GM13977 (cell line): ENCODE measurements around the gene S100PBP.

Source experiments
- DNase-seq: peaks from one replicate; pipeline ENCODE4 v3.0.0; 2012; ENCODE audit warnings: low spot score
- in situ Hi-C: fragments of 300-500 bp; cut with MboI; formaldehyde crosslinking; loops from one replicate; pipeline ENCODE4 v1.12.0; 2022; ENCODE audit warnings: low sequenced_read_pairs, low pct_unique_long_range_greater_than_20kb, mixed read lengths, inconsistent platforms; ENCODE audit not compliant: unreplicated experiment
- TF ChIP-seq, protein P1 (sequence below): IDR thresholded peaks from 2 replicates; pipeline ENCODE4 v1.5.1; 2012; ENCODE audit warnings: mild to moderate bottlenecking, control low read depth; ENCODE audit not compliant: insufficient read depth; ENCODE audit errors: extremely low read depth, missing control alignments

Gene S100PBP

GRCh38 chr1:32811265-32811664, 6.2 kb upstream of the S100PBP start:
- TF ChIP-seq, protein P1, sequence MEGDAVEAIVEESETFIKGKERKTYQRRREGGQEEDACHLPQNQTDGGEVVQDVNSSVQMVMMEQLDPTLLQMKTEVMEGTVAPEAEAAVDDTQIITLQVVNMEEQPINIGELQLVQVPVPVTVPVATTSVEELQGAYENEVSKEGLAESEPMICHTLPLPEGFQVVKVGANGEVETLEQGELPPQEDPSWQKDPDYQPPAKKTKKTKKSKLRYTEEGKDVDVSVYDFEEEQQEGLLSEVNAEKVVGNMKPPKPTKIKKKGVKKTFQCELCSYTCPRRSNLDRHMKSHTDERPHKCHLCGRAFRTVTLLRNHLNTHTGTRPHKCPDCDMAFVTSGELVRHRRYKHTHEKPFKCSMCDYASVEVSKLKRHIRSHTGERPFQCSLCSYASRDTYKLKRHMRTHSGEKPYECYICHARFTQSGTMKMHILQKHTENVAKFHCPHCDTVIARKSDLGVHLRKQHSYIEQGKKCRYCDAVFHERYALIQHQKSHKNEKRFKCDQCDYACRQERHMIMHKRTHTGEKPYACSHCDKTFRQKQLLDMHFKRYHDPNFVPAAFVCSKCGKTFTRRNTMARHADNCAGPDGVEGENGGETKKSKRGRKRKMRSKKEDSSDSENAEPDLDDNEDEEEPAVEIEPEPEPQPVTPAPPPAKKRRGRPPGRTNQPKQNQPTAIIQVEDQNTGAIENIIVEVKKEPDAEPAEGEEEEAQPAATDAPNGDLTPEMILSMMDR: no peak
- DNase-seq: no peak
- in situ Hi-C loops: no loop called here

GRCh38 chr1:32811917-32812316, 5.5 kb upstream of the S100PBP start:
- TF ChIP-seq, protein P1: no peak
- no peak for DNase-seq
- in situ Hi-C loops: no loop called here

GRCh38 chr1:32813941-32814739, 3.3 kb upstream of the S100PBP start:
- in situ Hi-C loops: no loop called here
- TF ChIP-seq, protein P1: no peak
- no peak for DNase-seq

GRCh38 chr1:32816676-32817158, 736 bp upstream of the S100PBP start:
- DNase-seq: no peak
- in situ Hi-C loops: no loop called here
- TF ChIP-seq, protein P1: no peak

- no peak for DNase-seq
- in situ Hi-C loops: no loop called here
- TF ChIP-seq, protein P1: no peak
Measured at GRCh38 chr1:32817815-32818786, 648 bp downstream of the S100PBP start.

GRCh38 chr1:32818804-32819541, 1.5 kb downstream of the S100PBP start:
- in situ Hi-C loops: no loop called here
- TF ChIP-seq, protein P1: no peak
- peak; percentile 75 for DNase-seq
